ENCODE measurements around the gene DNMT1. TPM values are rescaled to one million over a fixed set of nuclear protein-coding genes. Genes with fewer than 3 reads are reported as not detected.
A peak's percentile ranks its signal among the peaks of the same experiment; 100 is the strongest.

DNMT1 gene
- total and polyA plus RNA-seq, 2 donors (not counting 1 experiment from before 2014, with no cell fraction given) = 53.0 to 119 TPM

- no CpG with 5 or more reads among the region's 6 CpGs for WGBS (ENCODE audit: insufficient coverage)
- no peak for DNase-seq
- Histone ChIP-seq H3K9ac (ENCODE audit: low read length) (no peak overlapping the region), H3K4me2 (replicated peaks; ENCODE audit: low read depth, low read length, poor library complexity, severe bottlenecking) (no peak overlapping the region), H3K79me2 (ENCODE audit: control insufficient read depth, insufficient read depth, low read length) (peaks cover 21% of the 10 kb centered on the region), H2AFZ (ENCODE audit: insufficient read depth, low read depth, low read length, poor library complexity, severe bottlenecking) (no peak overlapping the region), H3K27ac (ENCODE audit: low read length in 2 of 2) (no peak overlapping the region), H3K9me3 (ENCODE audit: control extremely low read depth in 1 of 3, control insufficient read depth in 2 of 3, insufficient read depth in 1 of 3, low read length in 2 of 3) (no peaks in the 10 kb centered on the region), H3K4me3 (ENCODE audit: control extremely low read depth in 1 of 5, extremely low read depth in 1 of 5, insufficient read depth in 1 of 5, low read depth in 2 of 5, low read length in 4 of 5) (no peak overlapping the region), H3K36me3 (replicated peaks in 1 of 2; ENCODE audit: control extremely low read depth in 1 of 2, control insufficient read depth in 1 of 2, extremely low read depth in 1 of 2, insufficient read depth in 2 of 2, low read length in 1 of 2) (peaks cover 0 to 8% of the 10 kb centered on the region in 2 experiments), H4K20me1 (ENCODE audit: control insufficient read depth, insufficient read depth, low read length, poor library complexity, severe bottlenecking) (peaks cover 24% of the 10 kb centered on the region), H3K4me1 (ENCODE audit: control insufficient read depth in 2 of 2, insufficient read depth in 2 of 2, low read length in 2 of 2) (peaks cover 15 to 32% of the 10 kb centered on the region in 2 donors), H3K27me3 (replicated peaks in 1 of 4; ENCODE audit: control extremely low read depth in 1 of 4, control insufficient read depth in 3 of 4, insufficient read depth in 4 of 4, low read length in 3 of 4) (no peaks in the 10 kb centered on the region)
- no peak for ATAC-seq (ENCODE audit: low read depth)
- Mint-ChIP-seq H3K9me3 (ENCODE audit: insufficient read depth) (no peaks in the 10 kb centered on the region), H3K27me3 (no peaks in the 10 kb centered on the region), H3K4me3 (no peak overlapping the region), H3K4me1 (peaks cover 31% of the 10 kb centered on the region), H3K27ac (no peak overlapping the region)
- CTCF ChIA-PET = interaction anchor here (1.4 to 15.9 kb wide), 3 partner anchors 20 to 128 kb away, joined by 3 to 263 read pairs (median 16); partner anchors contain the start of genes ANGPTL6 and PPAN
- TF ChIP-seq CTCF (IDR thresholded peaks at IDR 0.05) (no peak), EZH2 (IDR thresholded peaks at IDR 0.05; ENCODE audit: borderline replicate concordance, insufficient read depth, low read depth, low read length, poor library complexity, severe bottlenecking) (no peak)
- POLR2A ChIA-PET = interaction anchor here (0.7 kb wide), 1 partner anchor 9 kb away, joined by 3 read pairs; no protein-coding TSS in a partner anchor
- intact Hi-C loops (cut with micrococcal nuclease) = loop anchor here (5.0 kb wide), 1 partner anchor 35 kb away; the partner anchor contains the start of gene SHFL
These were observed 72.7 kb downstream of the DNMT1 start for GRCh38 chr19:10122045-10122444.

GRCh38 chr19:10120538-10121189 lies 74.1 kb downstream of the DNMT1 start:
- Mint-ChIP-seq H3K27ac (no peak overlapping the region), H3K9me3 (ENCODE audit: insufficient read depth) (no peaks in the 10 kb centered on the region), H3K27me3 (no peaks in the 10 kb centered on the region), H3K4me1 (peaks cover 31% of the 10 kb centered on the region), H3K4me3 (peak overlapping the region; percentile 37)
- Histone ChIP-seq H3K27ac (ENCODE audit: low read length in 2 of 2) (no peak overlapping the region), H3K4me3 (ENCODE audit: control extremely low read depth in 1 of 5, extremely low read depth in 1 of 5, insufficient read depth in 1 of 5, low read depth in 2 of 5, low read length in 4 of 5) (no peak overlapping the region), H3K9ac (ENCODE audit: low read length) (no peak overlapping the region), H3K9me3 (ENCODE audit: control extremely low read depth in 1 of 3, control insufficient read depth in 2 of 3, insufficient read depth in 1 of 3, low read length in 2 of 3) (no peaks in the 10 kb centered on the region), H3K4me1 (ENCODE audit: control insufficient read depth in 2 of 2, insufficient read depth in 2 of 2, low read length in 2 of 2) (peaks cover 9 to 19% of the 10 kb centered on the region in 2 donors), H2AFZ (ENCODE audit: insufficient read depth, low read depth, low read length, poor library complexity, severe bottlenecking) (no peak overlapping the region), H3K36me3 (replicated peaks in 1 of 2; ENCODE audit: control extremely low read depth in 1 of 2, control insufficient read depth in 1 of 2, extremely low read depth in 1 of 2, insufficient read depth in 2 of 2, low read length in 1 of 2) (peaks cover 0 to 21% of the 10 kb centered on the region in 2 experiments), H4K20me1 (ENCODE audit: control insufficient read depth, insufficient read depth, low read length, poor library complexity, severe bottlenecking) (peaks cover 38% of the 10 kb centered on the region), H3K79me2 (ENCODE audit: control insufficient read depth, insufficient read depth, low read length) (peaks cover 30% of the 10 kb centered on the region), H3K27me3 (replicated peaks in 1 of 4; ENCODE audit: control extremely low read depth in 1 of 4, control insufficient read depth in 3 of 4, insufficient read depth in 4 of 4, low read length in 3 of 4) (no peaks in the 10 kb centered on the region), H3K4me2 (replicated peaks; ENCODE audit: low read depth, low read length, poor library complexity, severe bottlenecking) (no peak overlapping the region)
- 75% methylated on average over 1 of the region's 9 CpGs for WGBS (ENCODE audit: insufficient coverage)
- TF ChIP-seq CTCF (IDR thresholded peaks at IDR 0.05) = no peak
- no peak for TF ChIP-seq EZH2 (IDR thresholded peaks at IDR 0.05; ENCODE audit: borderline replicate concordance, insufficient read depth, low read depth, low read length, poor library complexity, severe bottlenecking)
- CTCF ChIA-PET = interaction anchor here (0.7 to 15.9 kb wide), 9 partner anchors 9 to 138 kb away, joined by 3 to 263 read pairs (median 3); partner anchors contain the start of genes ANGPTL6, DNMT1, P2RY11 and PPAN
- ATAC-seq (ENCODE audit: low read depth) (no peak), DNase-seq (no peak)
- POLR2A ChIA-PET = no interaction called here
- intact Hi-C loops (cut with micrococcal nuclease) = loop anchor here (1.0 to 5.0 kb wide), 2 partner anchors 14 to 33 kb away; partner anchors contain the start of genes PPAN and SHFL
